ENCODE results near the gene TNRC6B.
"Not testable (repeated sequence)": the region's sequence is repeated elsewhere in the genome, so short reads cannot be mapped to it uniquely, and the experiment has no call there.

The TNRC6B gene

GRCh38 chr22:40310081-40310767 lies 132.5 kb downstream of the TNRC6B start:
- no peaks in the 10 kb centered on the region for H3K9me3 ChIP-seq (ENCODE audit: insufficient read depth, low read length)
- H3K4me1 ChIP-seq (ENCODE audit: low read length): peaks cover 15% of the 10 kb centered on the region
- H3K4me3 ChIP-seq (ENCODE audit: low read length): no peak overlapping the region
- no peak for TF ChIP-seq EZH2phosphoT487 (IDR thresholded peaks at IDR 0.05; ENCODE audit: low read depth)
- no peak for TF ChIP-seq CTCF (IDR thresholded peaks at IDR 0.05; ENCODE audit: low read depth, low read length)
- no peak overlapping the region for H2AFZ ChIP-seq (ENCODE audit: low read depth, low read length)
- peaks cover 20% of the 10 kb centered on the region for H4K20me1 ChIP-seq (ENCODE audit: insufficient read depth, low read length)
- no peak overlapping the region for H3K27ac ChIP-seq (ENCODE audit: low read length)
- peak overlapping the region; percentile 30 for H3K4me2 ChIP-seq (ENCODE audit: low read length)
- H3K36me3 ChIP-seq (replicated peaks; ENCODE audit: low read depth, low read length): peaks cover 59% of the 10 kb centered on the region
- no peak overlapping the region for H3K9ac ChIP-seq (ENCODE audit: low read length)
- no peaks in the 10 kb centered on the region for H3K79me2 ChIP-seq (ENCODE audit: low read length)
- no peaks in the 10 kb centered on the region for H3K27me3 ChIP-seq (ENCODE audit: low read depth, low read length)

- no peaks in the 10 kb centered on the region for H3K9me3 ChIP-seq (ENCODE audit: insufficient read depth, low read length)
- peaks cover 64% of the 10 kb centered on the region for H3K36me3 ChIP-seq (replicated peaks; ENCODE audit: low read depth, low read length)
- H3K9ac ChIP-seq (ENCODE audit: low read length): no peak overlapping the region
- peaks cover 20% of the 10 kb centered on the region for H4K20me1 ChIP-seq (ENCODE audit: insufficient read depth, low read length)
- no peak overlapping the region for H3K4me3 ChIP-seq (ENCODE audit: low read length)
- H3K27ac ChIP-seq (ENCODE audit: low read length): no peak overlapping the region
- H3K4me1 ChIP-seq (ENCODE audit: low read length): peaks cover 15% of the 10 kb centered on the region
- peak overlapping the region; percentile 30 for H3K4me2 ChIP-seq (ENCODE audit: low read length)
- no peak for TF ChIP-seq CTCF (IDR thresholded peaks at IDR 0.05; ENCODE audit: low read depth, low read length)
- H3K27me3 ChIP-seq (ENCODE audit: low read depth, low read length): no peaks in the 10 kb centered on the region
- no peak overlapping the region for H2AFZ ChIP-seq (ENCODE audit: low read depth, low read length)
- no peaks in the 10 kb centered on the region for H3K79me2 ChIP-seq (ENCODE audit: low read length)
Measured at GRCh38 chr22:40310768-40311120, 133.0 kb downstream of the TNRC6B start.

GRCh38 chr22:40311646-40312045 lies 133.9 kb downstream of the TNRC6B start:
- Histone ChIP-seq H3K4me1 (ENCODE audit: low read length) (peaks cover 15% of the 10 kb centered on the region), H4K20me1 (ENCODE audit: insufficient read depth, low read length) (peaks cover 20% of the 10 kb centered on the region), H3K36me3 (replicated peaks; ENCODE audit: low read depth, low read length) (peaks cover 69% of the 10 kb centered on the region)
- H2AFZ ChIP-seq (ENCODE audit: low read depth, low read length); H3K9ac ChIP-seq (ENCODE audit: low read length); H3K4me2 ChIP-seq (ENCODE audit: low read length); H3K27ac ChIP-seq (ENCODE audit: low read length); H3K27me3 ChIP-seq (ENCODE audit: low read depth, low read length); H3K79me2 ChIP-seq (ENCODE audit: low read length); H3K9me3 ChIP-seq (ENCODE audit: insufficient read depth, low read length); H3K4me3 ChIP-seq (ENCODE audit: low read length): not testable (repeated sequence)

GRCh38 chr22:40312050-40312449 lies 134.3 kb downstream of the TNRC6B start:
- no peak overlapping the region for H3K9ac ChIP-seq (ENCODE audit: low read length)
- peaks cover 15% of the 10 kb centered on the region for H3K4me1 ChIP-seq (ENCODE audit: low read length)
- no peaks in the 10 kb centered on the region for H3K79me2 ChIP-seq (ENCODE audit: low read length)
- no peak overlapping the region for H3K27ac ChIP-seq (ENCODE audit: low read length)
- H3K4me2 ChIP-seq (ENCODE audit: low read length): no peak overlapping the region
- H3K36me3 ChIP-seq (replicated peaks; ENCODE audit: low read depth, low read length): peaks cover 74% of the 10 kb centered on the region
- H2AFZ ChIP-seq (ENCODE audit: low read depth, low read length): no peak overlapping the region
- no peaks in the 10 kb centered on the region for H3K9me3 ChIP-seq (ENCODE audit: insufficient read depth, low read length)
- no peaks in the 10 kb centered on the region for H3K27me3 ChIP-seq (ENCODE audit: low read depth, low read length)
- TF ChIP-seq EZH2phosphoT487 (IDR thresholded peaks at IDR 0.05; ENCODE audit: low read depth) (no peak), CTCF (IDR thresholded peaks at IDR 0.05; ENCODE audit: low read depth, low read length) (no peak)
- peaks cover 20% of the 10 kb centered on the region for H4K20me1 ChIP-seq (ENCODE audit: insufficient read depth, low read length)
- no peak overlapping the region for H3K4me3 ChIP-seq (ENCODE audit: low read length)
